Tibial nerve (tissue), 4 donors: Measurements from ENCODE around the gene SLC8A3.

Experiments
- CTCF ChIP-seq, 5 experiments: fragments of 200-600 bp in 3 of 5; fragments of 450-650 bp in 2 of 5; sonication (generic) in 3 of 5; IDR thresholded peaks; one replicate each; pipeline ENCODE4 v1.5.1; 2016 to 2019; ENCODE audit warnings: antibody characterized with exemption in 5 of 5, mild to moderate bottlenecking in 3 of 5, moderate library complexity in 2 of 5
- EP300 ChIP-seq, 2 donors: sonication (generic); formaldehyde crosslinking; IDR thresholded peaks; one replicate each; pipeline ENCODE4 v1.6.1; 2017; ENCODE audit warnings: antibody characterized with exemption in 2 of 2, mild to moderate bottlenecking in 1 of 2
- POLR2A ChIP-seq, 2 donors: fragments of 450-650 bp; IDR thresholded peaks; one replicate each; pipeline ENCODE4 v1.6.1; 2017; ENCODE audit warnings: antibody characterized with exemption in 2 of 2, mild to moderate bottlenecking in 2 of 2, moderate library complexity in 2 of 2

GRCh38 chr14:70033116-70033515, 155.6 kb downstream of the SLC8A3 start:
- TF ChIP-seq CTCF (IDR thresholded peaks at IDR 0.05) (no peak), POLR2A (IDR thresholded peaks at IDR 0.05) (no peak), EP300 (IDR thresholded peaks at IDR 0.05) (no peak)
